Mononuclear cell (primary cell): ENCODE data around the gene RAP2A. TPM values are rescaled to one million over a fixed set of nuclear protein-coding genes. Genes with fewer than 3 reads are reported as not detected.

ENCODE experiments used
- H3K27me3 ChIP-seq: 2 replicates; pipeline ENCODE4 v1.6.0; 2011; ENCODE audit warnings: low read length, control low read depth; ENCODE audit not compliant: insufficient read depth
- H3K4me1 ChIP-seq: 2 replicates; pipeline ENCODE4 v1.5.1; 2011; ENCODE audit warnings: mild to moderate bottlenecking, low read length, control low read depth; ENCODE audit not compliant: insufficient read depth
- H3K4me3 ChIP-seq: 2 replicates; pipeline ENCODE4 v1.5.1; 2011; ENCODE audit warnings: mild to moderate bottlenecking, low read length, moderate library complexity
- H3K9me3 ChIP-seq: 2 replicates; pipeline ENCODE4 v1.5.1; 2011; ENCODE audit warnings: low read depth, mild to moderate bottlenecking, control low read depth, low read length
- total RNA-seq: library from RNA; depleted of rRNA; stranded (reverse); fragments of >200 nt; gene quantifications from one replicate; pipeline ENCODE4 v1.2.3, GENCODE V29; 2012

Gene RAP2A
- total RNA-seq: 10.0 TPM

GRCh38 chr13:97433727-97434396 lies at the start of gene RAP2A:
Gene RAP2A, plus strand, starts transcription at chr13:97434169. Its CDS starts 302 bp downstream, at chr13:97434471.
- Histone ChIP-seq H3K4me1 (peaks cover 16% of the 10 kb centered on the region), H3K9me3 (no peaks in the 10 kb centered on the region), H3K27me3 (no peaks in the 10 kb centered on the region), H3K4me3 (peak within 1 kb of the TSS; percentile 97)

- Histone ChIP-seq H3K4me1 (peaks cover 47% of the 10 kb centered on the region), H3K9me3 (no peaks in the 10 kb centered on the region), H3K4me3 (no peak overlapping the region), H3K27me3 (no peaks in the 10 kb centered on the region)
These were observed 49.6 kb upstream of the RAP2A start for GRCh38 chr13:97384371-97384770.

- H3K4me1 ChIP-seq: peaks cover 47% of the 10 kb centered on the region
- no peaks in the 10 kb centered on the region for H3K9me3 ChIP-seq
- no peak overlapping the region for H3K4me3 ChIP-seq
- no peaks in the 10 kb centered on the region for H3K27me3 ChIP-seq
These were observed 48.8 kb upstream of the RAP2A start for GRCh38 chr13:97385146-97385545.

- no peak overlapping the region for H3K4me3 ChIP-seq
- no peaks in the 10 kb centered on the region for H3K27me3 ChIP-seq
- H3K9me3 ChIP-seq: no peaks in the 10 kb centered on the region
- peaks cover 47% of the 10 kb centered on the region for H3K4me1 ChIP-seq
These were observed 48.1 kb upstream of the RAP2A start for GRCh38 chr13:97385854-97386253.

GRCh38 chr13:97386801-97387484 lies 47.0 kb upstream of the RAP2A start:
- H3K9me3 ChIP-seq: no peaks in the 10 kb centered on the region
- H3K4me3 ChIP-seq: no peak overlapping the region
- peaks cover 47% of the 10 kb centered on the region for H3K4me1 ChIP-seq
- H3K27me3 ChIP-seq: no peaks in the 10 kb centered on the region

- H3K27me3 ChIP-seq: no peaks in the 10 kb centered on the region
- H3K4me3 ChIP-seq: no peak overlapping the region
- H3K4me1 ChIP-seq: peaks cover 47% of the 10 kb centered on the region
- no peaks in the 10 kb centered on the region for H3K9me3 ChIP-seq
These were observed 46.5 kb upstream of the RAP2A start for GRCh38 chr13:97387485-97387839.

- no peaks in the 10 kb centered on the region for H3K9me3 ChIP-seq
- no peaks in the 10 kb centered on the region for H3K27me3 ChIP-seq
- H3K4me1 ChIP-seq: peaks cover 47% of the 10 kb centered on the region
- no peak overlapping the region for H3K4me3 ChIP-seq
These were observed 46.1 kb upstream of the RAP2A start for GRCh38 chr13:97387890-97388289.

- H3K4me1 ChIP-seq: peaks cover 47% of the 10 kb centered on the region
- no peaks in the 10 kb centered on the region for H3K9me3 ChIP-seq
- H3K27me3 ChIP-seq: no peaks in the 10 kb centered on the region
- H3K4me3 ChIP-seq: no peak overlapping the region
These were observed 45.6 kb upstream of the RAP2A start for GRCh38 chr13:97388373-97388772.

GRCh38 chr13:97390941-97391600 lies 42.9 kb upstream of the RAP2A start:
- Histone ChIP-seq H3K4me1 (peaks cover 28% of the 10 kb centered on the region), H3K9me3 (no peaks in the 10 kb centered on the region), H3K4me3 (no peak overlapping the region), H3K27me3 (no peaks in the 10 kb centered on the region)

- Histone ChIP-seq H3K4me1 (peaks cover 19% of the 10 kb centered on the region), H3K4me3 (no peak overlapping the region), H3K27me3 (no peaks in the 10 kb centered on the region), H3K9me3 (no peaks in the 10 kb centered on the region)
These were observed 41.9 kb upstream of the RAP2A start for GRCh38 chr13:97392020-97392419.

- H3K27me3 ChIP-seq: no peaks in the 10 kb centered on the region
- H3K9me3 ChIP-seq: no peaks in the 10 kb centered on the region
- no peaks in the 10 kb centered on the region for H3K4me1 ChIP-seq
- no peak overlapping the region for H3K4me3 ChIP-seq
These were observed 39.4 kb upstream of the RAP2A start for GRCh38 chr13:97394542-97394941.

GRCh38 chr13:97395447-97396136 lies 38.4 kb upstream of the RAP2A start:
- no peaks in the 10 kb centered on the region for H3K9me3 ChIP-seq
- H3K27me3 ChIP-seq: no peaks in the 10 kb centered on the region
- H3K4me3 ChIP-seq: no peak overlapping the region
- no peaks in the 10 kb centered on the region for H3K4me1 ChIP-seq

GRCh38 chr13:97397267-97397666 lies 36.7 kb upstream of the RAP2A start:
- H3K4me1 ChIP-seq: no peaks in the 10 kb centered on the region
- H3K27me3 ChIP-seq: no peaks in the 10 kb centered on the region
- H3K9me3 ChIP-seq: no peaks in the 10 kb centered on the region
- H3K4me3 ChIP-seq: no peak overlapping the region

- H3K4me3 ChIP-seq: no peak overlapping the region
- H3K27me3 ChIP-seq: no peaks in the 10 kb centered on the region
- no peaks in the 10 kb centered on the region for H3K9me3 ChIP-seq
- H3K4me1 ChIP-seq: no peaks in the 10 kb centered on the region
These were observed 32.5 kb upstream of the RAP2A start for GRCh38 chr13:97401421-97401820.
